IMR-90 (cell line): ENCODE data around the gene XPO4. TPM values are rescaled to one million over a fixed set of nuclear protein-coding genes. Genes with fewer than 3 reads are reported as not detected.

Experiments used
- ATAC-seq: fragments of 200-7000 bp; cut with Tn5 transposase; 2 replicates; pipeline ENCODE4 v1.9.1; 2020; ENCODE audit warnings: low read depth, mild to moderate bottlenecking, moderate library complexity
- BruUV-seq: library from RNA; stranded (reverse); fragments of 400-500 nt; replicated peaks from 2 replicates; lab custom pipeline; 2021; lab: Mats Ljungman, UMichigan
- CTCF ChIA-PET: fragments of 300-600 bp; formaldehyde crosslinking; extraction: SDS; loops from one replicate; lab custom pipeline; 2021; ENCODE audit warnings: antibody characterized with exemption; lab: Yijun Ruan, JAX
- POLR2A ChIA-PET: fragments of 300-600 bp; sonication (Branson Sonifier 250); formaldehyde crosslinking; loops from one replicate; lab custom pipeline; 2022; ENCODE audit warnings: antibody characterized with exemption; ENCODE audit not compliant: unreplicated experiment; lab: Charles Lee
- DNase-seq: peaks from one replicate; pipeline ENCODE4 v3.0.0; 2013
- H2AFZ ChIP-seq: replicated peaks from 2 replicates; pipeline ENCODE3; 2013; ENCODE audit warnings: low read length, mild to moderate bottlenecking; ENCODE audit not compliant: poor library complexity
- H2AK5ac ChIP-seq: 2 replicates; pipeline ENCODE4 v1.6.1; 2013; ENCODE audit warnings: low read depth, low read length, inconsistent platforms
- H2AK9ac ChIP-seq: replicated peaks from 2 replicates; pipeline ENCODE3; 2013; ENCODE audit warnings: mild to moderate bottlenecking, low read depth, low read length, moderate library complexity; ENCODE audit not compliant: poor library complexity
- H2BK120ac ChIP-seq: 2 replicates; pipeline ENCODE4 v1.6.1; 2013; ENCODE audit warnings: low read depth, low read length, inconsistent platforms
- H2BK15ac ChIP-seq: 3 replicates; pipeline ENCODE4 v1.6.1; 2013; ENCODE audit warnings: low read depth, low read length, inconsistent platforms
- H2BK20ac ChIP-seq: 2 replicates; pipeline ENCODE4 v1.6.1; 2013; ENCODE audit warnings: low read depth, mild to moderate bottlenecking, inconsistent platforms, low read length, moderate library complexity
- H2BK5ac ChIP-seq: 2 replicates; pipeline ENCODE4 v1.6.1; 2013; ENCODE audit warnings: mild to moderate bottlenecking, low read depth, low read length, inconsistent platforms; ENCODE audit not compliant: poor library complexity, severe bottlenecking
- H3K14ac ChIP-seq: replicated peaks from 2 replicates; pipeline ENCODE4 v1.6.1; 2013; ENCODE audit warnings: low read depth, low read length, inconsistent platforms
- H3K18ac ChIP-seq: 2 replicates; pipeline ENCODE4 v1.6.1; 2013; ENCODE audit warnings: low read depth, low read length, control low read depth
- H3K23ac ChIP-seq: 2 replicates; pipeline ENCODE4 v1.6.1; 2013; ENCODE audit warnings: low read depth, low read length, inconsistent platforms
- H3K27ac ChIP-seq: 2 replicates; pipeline ENCODE4 v1.5.1; 2013; ENCODE audit warnings: mild to moderate bottlenecking, control low read depth, low read length; ENCODE audit not compliant: insufficient read depth
- H3K27me3 ChIP-seq: 2 replicates; pipeline ENCODE4 v1.6.1; 2013; ENCODE audit warnings: low read length; ENCODE audit not compliant: control insufficient read depth, insufficient read depth
- H3K36me3 ChIP-seq: 2 replicates; pipeline ENCODE4 v1.6.1; 2013; ENCODE audit warnings: low read length, mixed read lengths; ENCODE audit not compliant: control insufficient read depth, insufficient read depth
- H3K4ac ChIP-seq: 2 replicates; pipeline ENCODE4 v1.6.1; 2013; ENCODE audit warnings: low read depth, low read length, inconsistent platforms
- H3K4me1 ChIP-seq: 2 replicates; pipeline ENCODE4 v1.6.1; 2013; ENCODE audit warnings: low read length, mixed read lengths; ENCODE audit not compliant: control insufficient read depth, insufficient read depth
- H3K4me2 ChIP-seq: 2 replicates; pipeline ENCODE4 v1.6.1; 2013; ENCODE audit warnings: low read depth, mild to moderate bottlenecking, control low read depth, low read length, moderate library complexity
- H3K4me3 ChIP-seq: 2 replicates; pipeline ENCODE4 v1.5.1; 2013; ENCODE audit warnings: low read depth, mild to moderate bottlenecking, control low read depth, low read length, moderate library complexity; ENCODE audit not compliant: insufficient read depth
- H3K56ac ChIP-seq: 2 replicates; pipeline ENCODE4 v1.6.1; 2013; ENCODE audit warnings: low read length, inconsistent platforms; ENCODE audit not compliant: insufficient read depth; ENCODE audit errors: extremely low read depth
- H3K79me1 ChIP-seq, 2 experiments: 2 replicates each; pipeline ENCODE4 v1.6.1; 2013; ENCODE audit warnings: low read length in 2 of 2, inconsistent platforms in 1 of 2, low read depth in 1 of 2
- H3K9ac ChIP-seq: 2 replicates; pipeline ENCODE4 v1.6.1; 2013; ENCODE audit warnings: low read depth, low read length, control low read depth
- H3K9me1 ChIP-seq: 2 replicates; pipeline ENCODE4 v1.6.1; 2013; ENCODE audit warnings: low read length, inconsistent platforms; ENCODE audit not compliant: insufficient read depth
- H3K9me3 ChIP-seq: 2 replicates; pipeline ENCODE4 v1.6.1; 2013; ENCODE audit warnings: low read length; ENCODE audit not compliant: control insufficient read depth, insufficient read depth
- H4K20me1 ChIP-seq: 2 replicates; pipeline ENCODE4 v1.6.1; 2013; ENCODE audit warnings: low read length, inconsistent platforms; ENCODE audit not compliant: insufficient read depth
- H4K5ac ChIP-seq: 2 replicates; pipeline ENCODE4 v1.6.1; 2013; ENCODE audit warnings: mild to moderate bottlenecking, low read depth, low read length, control low read depth
- H4K8ac ChIP-seq, 2 experiments: 2 replicates each; pipeline ENCODE4 v1.6.1; 2013; ENCODE audit warnings: low read depth in 2 of 2, low read length in 2 of 2, control low read depth in 1 of 2, inconsistent platforms in 1 of 2
- H4K91ac ChIP-seq: 2 replicates; pipeline ENCODE4 v1.6.1; 2013; ENCODE audit warnings: low read depth, low read length, inconsistent platforms; ENCODE audit not compliant: insufficient read depth
- BHLHE40 ChIP-seq: fragments of 150-350 bp; IDR thresholded peaks from 2 replicates; pipeline ENCODE4 v1.6.1; 2016; ENCODE audit warnings: mild to moderate bottlenecking, low read depth, low read length
- CEBPB ChIP-seq: IDR thresholded peaks from 2 replicates; pipeline ENCODE4 v1.6.1; 2012; ENCODE audit warnings: low read depth, low read length, improper control_type of control experiment
- CHD1 ChIP-seq: IDR thresholded peaks from 2 replicates; pipeline ENCODE4 v1.6.1; 2012; ENCODE audit warnings: low read depth, low read length, improper control_type of control experiment
- CTCF ChIP-seq: conservative IDR thresholded peaks from 2 replicates; pipeline ENCODE4 v1.5.1; 2012; ENCODE audit warnings: mild to moderate bottlenecking, low read depth, low read length, improper control_type of control experiment
- FOS ChIP-seq: fragments of 150-350 bp; IDR thresholded peaks from 2 replicates; pipeline ENCODE4 v1.6.1; 2016; ENCODE audit warnings: low read depth, low read length
- MAFK ChIP-seq: IDR thresholded peaks from 2 replicates; pipeline ENCODE4 v1.6.1; 2012; ENCODE audit warnings: low read depth, low read length, improper control_type of control experiment
- MAZ ChIP-seq: IDR thresholded peaks from 2 replicates; pipeline ENCODE4 v1.6.1; 2012; ENCODE audit warnings: low read depth, mild to moderate bottlenecking, low read length, improper control_type of control experiment, moderate library complexity, borderline replicate concordance
- MXI1 ChIP-seq: IDR thresholded peaks from 2 replicates; pipeline ENCODE4 v1.6.1; 2012; ENCODE audit warnings: low read depth, mild to moderate bottlenecking, low read length, moderate library complexity, borderline replicate concordance
- NFE2L2 ChIP-seq: fragments of 150-350 bp; IDR thresholded peaks from 2 replicates; pipeline ENCODE4 v1.6.1; 2016; ENCODE audit warnings: low read depth, mild to moderate bottlenecking, low read length
- POLR2A ChIP-seq: IDR thresholded peaks from 2 replicates; pipeline ENCODE4 v1.6.1; 2012; ENCODE audit warnings: mild to moderate bottlenecking, low read depth, low read length
- RAD21 ChIP-seq: IDR thresholded peaks from 2 replicates; pipeline ENCODE4 v1.6.1; 2012; ENCODE audit warnings: low read length, improper control_type of control experiment
- RCOR1 ChIP-seq: IDR thresholded peaks from 2 replicates; pipeline ENCODE4 v1.6.1; 2012; ENCODE audit warnings: mild to moderate bottlenecking, low read length, improper control_type of control experiment; ENCODE audit not compliant: insufficient replicate concordance
- RFX5 ChIP-seq: IDR thresholded peaks from 2 replicates; pipeline ENCODE4 v1.8.0; 2012; ENCODE audit warnings: low read depth, mild to moderate bottlenecking, low read length, moderate library complexity
- USF2 ChIP-seq: fragments of 150-350 bp; IDR thresholded peaks from 2 replicates; pipeline ENCODE4 v1.6.1; 2017; ENCODE audit warnings: mild to moderate bottlenecking, antibody characterized with exemption, low read length, low read depth
- WGBS, 2 experiments: methylation state at CpG; one replicate each; pipeline versions ENCODE4 v1.1.5 to v1.1.7; 2013; ENCODE audit warnings: missing lambda C conversion rate in 2 of 2; ENCODE audit not compliant: insufficient read length in 1 of 2; ENCODE audit errors: extremely low coverage in 2 of 2; 5-methylcytosine and 5-hydroxymethylcytosine counted together
- dilution Hi-C: fragments of 300-500 bp; cut with HindIII; formaldehyde crosslinking; loops from one replicate; pipeline ENCODE4 v1.14.3; 2018; ENCODE audit warnings: low sequenced_read_pairs; ENCODE audit not compliant: unreplicated experiment
- in situ Hi-C: fragments of 300-500 bp; cut with MboI; formaldehyde crosslinking; loops from 3 replicates; pipeline ENCODE4 v1.14.3; 2019; ENCODE audit warnings: low sequenced_read_pairs, inconsistent platforms, mixed read lengths
- intact Hi-C: fragments of 100-400 bp; cut with micrococcal nuclease; formaldehyde crosslinking; loops from 2 replicates; pipeline ENCODE4 v1.10.0; 2022
- polyA plus RNA-seq, 3 experiments: library from polyadenylated mRNA; depleted of rRNA; stranded (reverse); fragments of >200 nt; gene quantifications; 2 replicates each; pipeline ENCODE4 v1.2.3, GENCODE V29; 2012; ENCODE audit warnings: low replicate concordance in 1 of 3
- total RNA-seq: library from RNA; depleted of rRNA; stranded (reverse); fragments of >200 nt; gene quantifications from 2 replicates; pipeline ENCODE4 v1.2.3, GENCODE V29; 2012
- TF ChIP-seq, protein P1 (sequence below): fragments of 150-350 bp; IDR thresholded peaks from 2 replicates; pipeline ENCODE4 v1.6.1; 2016; ENCODE audit warnings: low read depth, mild to moderate bottlenecking, low read length, moderate library complexity, borderline replicate concordance

Gene XPO4
- total and polyA plus RNA-seq, 2 of the 4 experiments (the other 2 are of a cell fraction), result 5.0 to 21.1 TPM

DNA sequence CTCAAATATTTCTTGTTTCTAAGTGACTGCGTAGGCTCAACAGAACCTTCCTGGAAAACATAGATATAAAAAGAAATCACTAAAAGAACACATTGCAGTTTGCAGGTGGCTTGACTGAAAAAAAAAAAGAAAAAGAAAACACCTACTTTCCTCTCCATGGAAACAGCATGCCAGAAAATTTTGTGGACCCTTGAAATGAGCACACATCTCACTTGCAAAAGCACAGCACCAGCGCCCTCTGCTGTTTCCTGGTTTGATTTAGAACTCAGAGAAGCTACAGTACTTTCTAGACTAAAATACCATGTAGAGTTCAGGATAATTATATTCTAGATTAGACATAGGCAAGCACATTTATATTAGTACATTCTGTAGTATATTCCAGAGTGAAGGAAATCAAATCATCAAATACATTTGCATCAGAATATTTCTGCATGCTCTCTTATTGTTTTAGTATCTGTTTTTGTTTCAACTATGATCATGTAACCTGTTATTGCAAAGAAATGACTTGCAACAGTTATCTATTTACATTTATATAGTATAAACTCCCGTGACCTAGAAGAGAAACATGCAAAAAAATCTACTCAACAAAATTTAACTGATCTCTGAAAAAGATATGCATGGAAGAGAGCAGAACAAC is 22.3 kb upstream of the XPO4 start:
- H3K4me3 ChIP-seq, result no peak overlapping the region
- H3K4me1 ChIP-seq, result no peaks in the 10 kb centered on the region
- no peaks in the 10 kb centered on the region for H3K9me3 ChIP-seq
- ATAC-seq (peak; percentile 80), DNase-seq (peak; percentile 84)
- H3K4me2 ChIP-seq, result no peak overlapping the region
- no peak overlapping the region for H3K27ac ChIP-seq
- no CpG with 5 or more reads among the region's 3 CpGs for WGBS, 2 experiments
- intact Hi-C loops, result loop anchor here (1.0 to 5.0 kb wide), 5 partner anchors 97 to 743 kb away; no protein-coding TSS in a partner anchor
- no peak overlapping the region for H2BK15ac ChIP-seq
- H2BK5ac ChIP-seq, result no peak overlapping the region
- in situ Hi-C loops, result loop anchor here (5.0 to 10.0 kb wide), 3 partner anchors 208 to 740 kb away; no protein-coding TSS in a partner anchor
- no peak overlapping the region for H4K5ac ChIP-seq
- no peak overlapping the region for H3K4ac ChIP-seq
- no peak overlapping the region for H2AK9ac ChIP-seq
- 0 out of 2 replicates have a peak, but pooled peaks cover 2% of the 10 kb centered on the region for H3K27me3 ChIP-seq
- H2AFZ ChIP-seq, result no peak overlapping the region
- H4K8ac ChIP-seq, result no peak overlapping the region
- no peak overlapping the region for H3K18ac ChIP-seq
- H3K79me1 ChIP-seq, result no peaks in the 10 kb centered on the region; a peak in 1 of 4 replicates
- CTCF ChIA-PET, result interaction anchor here (0.5 to 1.6 kb wide), 12 partner anchors 11 to 660 kb away, joined by 3 to 8 read pairs (median 5); partner anchors contain the start of gene IL17D
- H3K23ac ChIP-seq, result no peak overlapping the region
- dilution Hi-C loops, result no loop called here
- H4K91ac ChIP-seq, result no peak overlapping the region
- no peak overlapping the region for H3K56ac ChIP-seq
- no peak overlapping the region for H3K14ac ChIP-seq
- H2BK20ac ChIP-seq, result no peak overlapping the region
- no peak overlapping the region for H2AK5ac ChIP-seq
- POLR2A ChIA-PET, result no interaction called here
- H2BK120ac ChIP-seq, result no peak overlapping the region
- H4K20me1 ChIP-seq, result no peaks in the 10 kb centered on the region
- H3K9me1 ChIP-seq, result no peaks in the 10 kb centered on the region
- no TSS peak for BruUV-seq
- H3K36me3 ChIP-seq, result no peaks in the 10 kb centered on the region
- no peak overlapping the region for H3K9ac ChIP-seq
- TF ChIP-seq CTCF (peak; percentile 91), CHD1 (no peak), MAFK (no peak), MXI1 (no peak), MAZ (no peak), FOS (no peak), POLR2A (no peak), CEBPB (no peak), RFX5 (peak; percentile 31; the same call in 1 of the 2 replicates), NFE2L2 (no peak), RAD21 (peak; percentile 91), BHLHE40 (no peak), USF2 (no peak), RCOR1 (no peak)
- TF ChIP-seq, protein P1, sequence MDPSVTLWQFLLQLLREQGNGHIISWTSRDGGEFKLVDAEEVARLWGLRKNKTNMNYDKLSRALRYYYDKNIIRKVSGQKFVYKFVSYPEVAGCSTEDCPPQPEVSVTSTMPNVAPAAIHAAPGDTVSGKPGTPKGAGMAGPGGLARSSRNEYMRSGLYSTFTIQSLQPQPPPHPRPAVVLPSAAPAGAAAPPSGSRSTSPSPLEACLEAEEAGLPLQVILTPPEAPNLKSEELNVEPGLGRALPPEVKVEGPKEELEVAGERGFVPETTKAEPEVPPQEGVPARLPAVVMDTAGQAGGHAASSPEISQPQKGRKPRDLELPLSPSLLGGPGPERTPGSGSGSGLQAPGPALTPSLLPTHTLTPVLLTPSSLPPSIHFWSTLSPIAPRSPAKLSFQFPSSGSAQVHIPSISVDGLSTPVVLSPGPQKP, result no peak
